NOMO-1 treated with DMSO at 0.1 percent for 48 hours (cell line): Measurements from ENCODE around the gene MAP3K4.

Source experiments
- DNase-seq: peaks from one replicate; lab custom pipeline; 2025; ENCODE audit not compliant: unreplicated experiment; lab: John Stamatoyannopoulos, UW

The MAP3K4 gene

DNA sequence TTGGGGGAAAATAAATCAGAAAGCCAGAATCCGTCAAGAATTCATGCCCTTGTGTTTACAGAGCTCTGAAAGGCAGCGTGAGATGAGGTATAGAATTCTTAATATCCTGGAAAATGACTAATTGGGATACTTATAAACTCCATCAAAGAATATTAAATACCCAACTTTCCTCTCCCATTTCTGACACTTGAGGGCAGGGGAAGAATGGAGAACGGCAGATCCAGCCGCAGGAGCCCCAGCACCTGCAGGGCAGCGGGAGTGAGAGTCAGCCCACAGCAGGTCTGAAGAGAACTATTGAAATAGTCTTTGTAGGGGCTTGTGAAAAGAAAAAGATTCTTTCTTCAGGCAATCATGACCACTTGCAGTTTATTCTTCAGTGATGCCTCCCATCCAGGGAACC, 175.1 kb downstream of the MAP3K4 start:
- no peak for DNase-seq
